Natural killer cell (primary cell): ENCODE data around the gene CLDN24. TPM values are rescaled to one million over a fixed set of nuclear protein-coding genes. Genes with fewer than 3 reads are reported as not detected.

Source experiments
- ATAC-seq, 3 donors: fragments of 150-1000 bp in 2 of 3; fragments of 200-7000 bp in 1 of 3; cut with Tn5 transposase; 1 replicate in 1 of 3; 2 replicates in 2 of 3; pipeline ENCODE4 v1.10.0; 2021; ENCODE audit warnings: mild to moderate bottlenecking in 2 of 3, moderate library complexity in 2 of 3
- DNase-seq, 2 donors: peaks; one replicate each; pipeline versions ENCODE4 v3.0.0 to v3.0.0-alpha.2; 2013 to 2021; ENCODE audit warnings: mixed read lengths in 1 of 2
- H3K27ac ChIP-seq: one replicate; pipeline ENCODE4 v1.5.1; 2013; ENCODE audit warnings: mild to moderate bottlenecking, low read length
- H3K27me3 ChIP-seq: one replicate; pipeline ENCODE4 v1.6.1; 2013; ENCODE audit warnings: low read length; ENCODE audit not compliant: control insufficient read depth, insufficient read depth
- H3K36me3 ChIP-seq: one replicate; pipeline ENCODE4 v1.6.1; 2013; ENCODE audit warnings: low read length; ENCODE audit not compliant: control insufficient read depth, insufficient read depth
- H3K4me1 ChIP-seq: one replicate; pipeline ENCODE4 v1.6.1; 2013; ENCODE audit warnings: low read length; ENCODE audit not compliant: control insufficient read depth, insufficient read depth
- H3K4me3 ChIP-seq: one replicate; pipeline ENCODE4 v1.5.1; 2013; ENCODE audit warnings: low read length
- H3K9me3 ChIP-seq: one replicate; pipeline ENCODE4 v1.6.1; 2013; ENCODE audit warnings: low read length; ENCODE audit not compliant: control insufficient read depth, insufficient read depth
- H3K27ac Mint-ChIP-seq, 2 donors: one replicate each; pipeline ENCODE4 v1.8.0; 2022; ENCODE audit warnings: mild to moderate bottlenecking in 2 of 2, mixed read lengths in 2 of 2, moderate library complexity in 1 of 2
- H3K27me3 Mint-ChIP-seq, 2 donors: one replicate each; pipeline ENCODE4 v1.8.0; 2022; ENCODE audit warnings: low read depth in 2 of 2, mixed read lengths in 2 of 2
- H3K36me3 Mint-ChIP-seq: one replicate; pipeline ENCODE4 v1.8.0; 2022; ENCODE audit warnings: mixed read lengths
- H3K4me1 Mint-ChIP-seq, 2 donors: one replicate each; pipeline ENCODE4 v1.8.0; 2022; ENCODE audit warnings: mixed read lengths in 2 of 2
- H3K4me3 Mint-ChIP-seq: one replicate; pipeline ENCODE4 v1.8.0; 2022; ENCODE audit warnings: mild to moderate bottlenecking, moderate library complexity, mixed read lengths
- H3K9me3 Mint-ChIP-seq, 2 donors: one replicate each; pipeline ENCODE4 v1.8.0; 2022; ENCODE audit warnings: mixed read lengths in 2 of 2
- WGBS: methylation state at CpG from one replicate; pipeline ENCODE4 v1.1.7; 2013; ENCODE audit warnings: missing lambda C conversion rate; ENCODE audit not compliant: insufficient coverage; 5-methylcytosine and 5-hydroxymethylcytosine counted together
- intact Hi-C: fragments of 100-400 bp; cut with micrococcal nuclease; formaldehyde crosslinking; loops from one replicate; pipeline ENCODE4 v1.14.2; 2022
- total RNA-seq, 4 donors: library from RNA; stranded (reverse); fragments of 120-200 nt in 1 of 4; gene quantifications; one replicate each; pipeline versions ENCODE4 v1.2.3 to v1.2.4, GENCODE V29; 2013 to 2022
- TF ChIP-seq, protein P1 (sequence below): fragments of 200-600 bp; IDR thresholded peaks from one replicate; pipeline ENCODE4 v1.8.0; 2022; ENCODE audit warnings: antibody characterized with exemption

Gene CLDN24
- total RNA-seq, 3 donors from 2014 or later (not counting 1 experiment from before 2014, with no cell fraction given), result 1.3 TPM; not detected in 2

DNA sequence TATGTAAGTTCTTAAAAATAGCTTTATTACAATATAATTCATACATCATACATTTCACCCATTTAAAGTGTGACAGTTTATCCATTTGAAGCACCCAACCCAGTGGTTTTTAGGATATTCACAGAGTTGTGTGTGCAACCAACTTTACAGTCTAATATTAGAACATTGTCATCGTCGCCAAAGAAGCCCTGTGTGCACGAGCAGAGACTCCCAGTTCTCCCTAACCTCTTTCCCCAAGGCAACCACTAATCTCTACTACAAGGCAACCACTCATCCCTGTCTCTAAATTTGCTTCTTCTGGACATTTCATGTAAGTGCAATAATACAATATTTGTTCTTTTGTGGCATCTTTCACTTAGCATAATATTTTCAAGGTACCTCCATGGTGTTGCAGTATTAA, 49.8 kb downstream of the CLDN24 start:
- H3K36me3 Mint-ChIP-seq, result peaks cover 20% of the 10 kb centered on the region
- intact Hi-C loops, result no loop called here
- H3K4me1 Mint-ChIP-seq, result no peaks in the 10 kb centered on the region
- Histone ChIP-seq H3K36me3 (no peaks in the 10 kb centered on the region), H3K9me3 (no peaks in the 10 kb centered on the region), H3K4me1 (no peaks in the 10 kb centered on the region), H3K27ac (no peak overlapping the region), H3K27me3 (no peaks in the 10 kb centered on the region), H3K4me3 (no peak overlapping the region)
- H3K9me3 Mint-ChIP-seq, result peaks cover 0 to 10% of the 10 kb centered on the region in 2 donors
- no peak for DNase-seq
- WGBS, result 92% methylated on average over 3 of the region's 3 CpGs
- no peak for ATAC-seq
- TF ChIP-seq, protein P1, sequence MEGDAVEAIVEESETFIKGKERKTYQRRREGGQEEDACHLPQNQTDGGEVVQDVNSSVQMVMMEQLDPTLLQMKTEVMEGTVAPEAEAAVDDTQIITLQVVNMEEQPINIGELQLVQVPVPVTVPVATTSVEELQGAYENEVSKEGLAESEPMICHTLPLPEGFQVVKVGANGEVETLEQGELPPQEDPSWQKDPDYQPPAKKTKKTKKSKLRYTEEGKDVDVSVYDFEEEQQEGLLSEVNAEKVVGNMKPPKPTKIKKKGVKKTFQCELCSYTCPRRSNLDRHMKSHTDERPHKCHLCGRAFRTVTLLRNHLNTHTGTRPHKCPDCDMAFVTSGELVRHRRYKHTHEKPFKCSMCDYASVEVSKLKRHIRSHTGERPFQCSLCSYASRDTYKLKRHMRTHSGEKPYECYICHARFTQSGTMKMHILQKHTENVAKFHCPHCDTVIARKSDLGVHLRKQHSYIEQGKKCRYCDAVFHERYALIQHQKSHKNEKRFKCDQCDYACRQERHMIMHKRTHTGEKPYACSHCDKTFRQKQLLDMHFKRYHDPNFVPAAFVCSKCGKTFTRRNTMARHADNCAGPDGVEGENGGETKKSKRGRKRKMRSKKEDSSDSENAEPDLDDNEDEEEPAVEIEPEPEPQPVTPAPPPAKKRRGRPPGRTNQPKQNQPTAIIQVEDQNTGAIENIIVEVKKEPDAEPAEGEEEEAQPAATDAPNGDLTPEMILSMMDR, result no peak
- no peak overlapping the region for H3K27ac Mint-ChIP-seq
- H3K27me3 Mint-ChIP-seq, result no peaks in the 10 kb centered on the region
- H3K4me3 Mint-ChIP-seq, result no peak overlapping the region

Other genes starting within 250 kb of the CLDN24 start
- 10 to 100 TPM in 1 of 3 donors, 1 to 10 TPM in 2; 8.2 to 22.7 (median 9.2) TPM for gene WWC2, start 223.2 kb downstream of the CLDN24 start, total RNA-seq
- under 1 TPM in 2 of 3 donors, not detected in 1; 0.25 to 0.60 TPM for gene CLDN22, start 2.1 kb downstream of the CLDN24 start, total RNA-seq
- gene CDKN2AIP, start 122.2 kb upstream of the CLDN24 start, total RNA-seq, result 10 to 100 TPM; 24.2 to 27.3 (median 25.7) TPM
- 10 to 100 TPM in 2 of 3 donors, 1 to 10 TPM in 1; 7.2 to 17.1 (median 10.9) TPM for gene ING2, start 182.6 kb upstream of the CLDN24 start, total RNA-seq